Mucosa of gallbladder (tissue), 1 donor: Measurements from ENCODE around the gene CENPW. TPM values are rescaled to one million over a fixed set of nuclear protein-coding genes. Genes with fewer than 3 reads are reported as not detected.

Source experiments
- DNase-seq: peaks from one replicate; pipeline ENCODE4 v3.0.0-alpha.2; 2020; ENCODE audit warnings: low spot score
- total RNA-seq: library from RNA; stranded (reverse); gene quantifications from one replicate; pipeline ENCODE4 v1.2.1, GENCODE V29; 2021
- donor health status: DM: no; HTN: no; CAD: no.

Gene CENPW
- 3.3 TPM for total RNA-seq

DNA sequence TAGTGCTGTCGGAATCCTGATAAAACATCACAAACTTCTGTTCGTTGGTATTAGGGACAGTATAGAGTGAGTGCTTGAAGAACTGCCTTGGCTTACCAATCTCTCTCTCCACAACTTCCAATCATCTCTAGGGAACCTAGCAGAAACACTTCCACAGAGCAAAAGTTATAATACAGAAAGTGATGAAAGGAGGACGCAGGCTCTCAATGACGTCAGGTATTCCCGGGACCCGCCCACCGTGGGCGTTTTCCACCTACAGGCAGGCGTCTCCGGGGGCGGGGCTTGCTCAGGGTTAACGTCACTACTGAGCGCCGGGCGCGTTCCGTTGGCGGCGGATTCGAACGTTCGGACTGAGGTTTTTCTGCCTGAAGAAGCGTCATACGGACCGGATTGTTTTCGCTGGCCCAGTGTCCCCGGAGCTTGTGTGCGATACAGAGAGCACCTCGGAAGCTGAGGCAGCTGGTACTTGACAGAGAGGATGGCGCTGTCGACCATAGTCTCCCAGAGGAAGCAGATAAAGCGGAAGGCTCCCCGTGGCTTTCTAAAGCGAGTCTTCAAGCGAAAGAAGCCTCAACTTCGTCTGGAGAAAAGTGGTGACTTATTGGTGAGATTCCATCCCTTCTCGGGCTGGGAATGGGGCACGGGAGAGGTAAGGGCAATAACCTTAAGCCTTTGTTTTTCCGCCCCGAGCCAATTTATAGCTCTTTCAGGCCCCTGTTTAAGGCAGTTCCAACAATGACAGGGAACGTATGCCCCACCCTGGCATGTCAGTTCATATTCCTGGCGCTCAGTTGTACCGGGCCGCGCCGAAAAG, at the start of gene CENPW:
Gene CENPW, plus strand, starts transcription at position 320 of the 814 bp plus-strand sequence. Its CDS starts 159 bp downstream, at position 479.
- peak; percentile 87 for DNase-seq

DNA sequence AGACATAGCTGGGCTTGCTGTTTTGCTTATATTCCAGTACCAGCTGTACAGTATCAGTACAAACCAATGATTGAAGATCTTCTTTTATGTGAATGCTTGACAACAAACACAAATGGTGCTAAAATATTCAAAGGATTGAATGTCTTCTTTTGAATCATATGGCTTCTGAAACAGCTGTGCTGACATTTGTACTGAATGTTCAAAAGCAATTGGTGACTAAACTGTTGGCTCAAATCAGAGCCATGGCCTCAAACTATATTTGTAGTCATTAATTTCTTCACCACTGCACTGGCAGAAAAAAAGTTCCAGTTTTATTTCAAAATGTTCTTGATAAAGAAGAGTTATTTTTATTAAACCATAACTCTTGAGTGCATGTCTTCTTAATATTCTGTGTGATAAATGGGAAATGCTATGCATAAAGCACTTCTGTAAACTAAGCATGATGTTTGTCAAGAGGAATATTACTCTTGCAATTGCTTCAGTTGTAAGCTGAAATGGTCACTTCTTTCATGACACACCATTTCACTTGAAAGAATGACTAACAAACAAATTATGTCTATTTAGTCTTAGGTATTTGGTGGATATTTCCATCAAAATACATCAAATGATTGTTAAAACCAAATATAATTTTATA, 45.9 kb upstream of the CENPW start:
- DNase-seq = no peak

DNA sequence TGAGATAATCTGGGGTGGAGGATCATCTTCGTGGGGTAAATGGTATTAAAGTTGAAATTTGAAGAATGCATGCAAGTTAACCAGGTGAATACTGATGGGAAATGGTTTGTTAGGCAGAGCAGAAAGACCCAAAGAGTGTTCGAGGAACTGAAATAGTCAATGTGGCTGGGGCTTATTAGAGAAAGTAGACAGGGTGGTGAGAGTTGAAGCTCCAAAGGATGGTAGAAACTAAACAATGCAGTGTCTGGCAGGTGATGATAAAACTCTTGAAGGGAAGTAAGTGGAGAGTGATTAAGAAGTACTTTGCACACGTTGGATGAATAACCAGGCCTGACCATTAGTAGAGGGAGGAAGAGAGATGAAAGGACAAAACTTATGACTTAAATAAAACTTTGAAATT, 39.8 kb upstream of the CENPW start:
- no peak for DNase-seq

DNA sequence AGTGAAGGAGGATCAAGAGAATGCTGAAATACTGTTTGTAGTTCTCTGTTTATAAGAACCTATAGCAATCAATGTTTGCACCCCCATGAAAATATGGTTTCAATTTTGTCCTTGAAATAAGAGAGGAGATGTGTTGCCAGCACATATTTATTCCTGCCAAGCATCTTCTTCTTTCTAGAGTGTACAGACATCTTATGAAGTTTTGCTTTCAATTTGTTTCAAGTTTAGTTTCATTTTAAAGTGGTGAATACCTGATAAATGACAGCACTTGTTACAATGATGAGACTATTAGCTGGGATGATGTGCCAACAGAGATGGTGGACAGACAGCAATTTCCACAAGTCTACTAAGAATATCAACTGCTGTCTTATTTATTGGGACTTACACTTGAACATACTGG, 39.2 kb upstream of the CENPW start:
- no peak for DNase-seq

DNA sequence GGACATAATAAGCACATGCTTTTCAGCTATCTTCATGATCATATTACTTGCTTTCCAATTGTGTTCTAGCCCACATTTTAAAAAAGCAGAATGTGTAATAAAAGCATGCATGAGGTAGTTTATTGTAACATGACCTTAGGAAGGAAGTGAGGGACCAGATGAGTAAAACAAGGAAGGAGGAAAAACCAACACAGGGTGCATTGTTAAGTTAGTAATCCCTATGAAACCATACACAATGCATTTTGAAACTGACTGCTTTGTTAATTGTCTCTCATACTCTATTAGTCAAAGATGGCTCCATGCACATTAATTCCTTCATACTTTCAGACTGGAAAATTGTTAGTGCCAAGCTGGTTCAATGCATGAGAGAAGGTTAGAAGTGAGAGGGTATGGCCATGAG, 37.7 kb upstream of the CENPW start:
- DNase-seq = no peak

DNA sequence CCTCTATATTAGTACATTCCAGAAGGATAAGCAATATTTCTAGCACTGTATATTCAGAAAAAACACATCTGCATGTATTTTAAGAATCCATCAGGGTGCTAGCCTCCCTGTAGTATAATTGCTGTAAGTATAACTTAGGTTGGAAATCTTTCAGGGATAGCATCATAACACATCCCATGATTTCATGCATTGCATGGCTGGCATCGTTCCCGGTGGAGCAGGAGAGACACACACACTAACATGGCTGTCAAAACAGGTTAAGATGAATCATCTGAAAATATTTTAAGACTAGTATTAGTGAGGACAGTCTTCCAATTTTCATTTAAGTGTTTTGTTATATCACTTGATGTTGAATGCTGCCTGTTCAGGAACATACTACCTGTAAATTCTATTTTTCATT, 32.1 kb upstream of the CENPW start:
- DNase-seq = no peak

DNA sequence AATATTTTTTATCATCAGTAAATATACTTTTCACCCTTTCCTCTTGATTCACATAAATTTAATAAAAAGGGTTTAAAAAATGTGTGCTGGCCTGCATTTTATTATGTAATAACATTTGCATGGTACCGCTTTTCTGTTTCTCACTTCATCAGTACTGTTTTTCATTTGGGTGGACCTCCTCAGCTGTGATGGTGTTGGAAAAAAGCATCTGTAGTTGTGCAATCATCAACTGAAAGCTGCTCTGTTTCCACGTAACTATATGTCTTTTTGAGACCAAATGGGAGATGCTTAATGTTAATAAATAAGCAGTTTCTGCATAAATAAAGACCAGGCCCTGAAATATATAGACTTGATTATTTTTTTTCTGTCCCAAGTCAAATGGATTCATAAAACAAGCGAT, 31.6 kb upstream of the CENPW start:
- no peak for DNase-seq

DNA sequence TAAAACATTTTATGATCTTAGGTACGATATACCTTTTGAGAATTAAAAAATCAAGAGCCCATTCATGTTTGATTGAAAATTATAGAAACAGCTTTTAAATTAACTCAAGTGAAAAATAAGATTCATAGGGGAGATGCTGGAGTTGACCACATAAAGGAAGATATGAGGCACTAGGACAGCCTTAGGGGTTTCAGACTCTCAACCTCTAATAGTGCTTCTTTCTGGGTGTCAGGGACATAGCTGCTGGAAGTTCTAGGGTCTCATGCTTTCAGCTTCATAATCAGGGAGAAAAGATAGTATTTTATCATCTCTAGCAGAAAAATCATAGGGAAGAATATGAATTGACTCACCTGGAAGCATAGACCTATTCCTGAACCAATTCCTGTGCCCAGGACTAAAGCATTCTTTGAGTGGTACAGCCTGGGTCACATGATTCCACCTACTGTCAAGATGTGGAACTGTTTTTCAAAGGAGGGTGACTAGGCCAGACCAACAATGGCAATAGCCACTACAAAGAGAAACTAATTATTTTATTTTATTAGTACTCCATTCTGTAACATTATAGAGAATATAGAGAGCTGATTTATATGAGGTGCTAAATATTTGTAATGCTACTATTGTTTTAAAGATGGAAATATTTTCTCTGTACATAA, 27.8 kb upstream of the CENPW start:
- DNase-seq = no peak

DNA sequence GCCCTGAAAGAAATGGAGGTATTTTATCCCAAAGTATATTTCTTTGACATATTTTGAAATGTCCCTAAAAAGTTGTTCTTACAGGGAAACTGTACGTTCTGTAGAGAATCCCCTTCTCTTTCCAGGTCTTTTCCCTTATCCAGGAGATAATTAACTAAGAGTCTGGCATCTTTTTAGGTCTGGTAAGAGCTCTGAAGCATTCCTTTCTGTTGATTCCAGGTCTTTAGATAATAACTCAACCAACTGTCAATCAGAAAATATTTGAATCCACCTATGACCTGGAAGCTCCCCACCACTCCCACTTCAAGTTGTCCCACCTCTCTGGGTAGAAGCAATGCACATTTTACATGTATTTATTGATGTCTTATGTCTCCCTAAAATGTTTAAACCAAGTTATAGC, 26.0 kb upstream of the CENPW start:
- no peak for DNase-seq

DNA sequence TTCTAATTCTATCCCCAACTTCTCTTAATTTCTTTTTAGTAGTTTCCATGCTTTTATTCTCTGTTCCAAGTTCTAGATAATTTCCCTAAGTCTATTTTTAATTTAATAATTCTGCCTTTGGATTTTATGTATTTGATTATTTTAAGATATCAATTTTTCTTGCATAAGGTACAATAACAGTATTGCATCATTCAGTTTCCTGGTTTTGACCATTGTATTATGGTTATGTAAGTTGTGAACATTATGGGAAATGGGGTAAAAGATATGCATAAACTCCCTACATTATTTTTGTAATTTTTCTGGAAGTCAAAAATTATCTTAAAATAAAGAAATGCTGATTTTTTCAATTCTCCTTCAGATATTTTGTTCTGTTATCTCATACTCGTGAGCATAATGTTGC, 21.1 kb upstream of the CENPW start:
- DNase-seq = no peak

DNA sequence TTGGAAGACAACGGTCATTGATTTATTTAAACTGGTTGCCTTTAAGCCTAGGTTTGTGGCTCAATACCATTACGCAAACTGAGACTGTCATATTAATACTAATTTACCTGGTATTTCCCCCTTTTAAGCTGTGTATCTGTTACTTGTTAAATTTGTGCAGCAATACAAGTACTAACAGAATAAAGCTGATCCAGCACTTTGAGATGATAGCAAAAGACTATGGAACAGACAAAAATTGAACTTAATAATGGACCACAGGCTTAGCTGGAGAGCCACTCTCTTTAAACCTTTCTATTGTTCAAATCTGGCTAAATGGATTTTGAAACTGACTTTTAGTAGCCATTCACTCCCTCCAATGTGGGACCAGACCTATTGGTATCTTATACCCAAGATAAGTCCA, 6.2 kb upstream of the CENPW start:
- DNase-seq = no peak

DNA sequence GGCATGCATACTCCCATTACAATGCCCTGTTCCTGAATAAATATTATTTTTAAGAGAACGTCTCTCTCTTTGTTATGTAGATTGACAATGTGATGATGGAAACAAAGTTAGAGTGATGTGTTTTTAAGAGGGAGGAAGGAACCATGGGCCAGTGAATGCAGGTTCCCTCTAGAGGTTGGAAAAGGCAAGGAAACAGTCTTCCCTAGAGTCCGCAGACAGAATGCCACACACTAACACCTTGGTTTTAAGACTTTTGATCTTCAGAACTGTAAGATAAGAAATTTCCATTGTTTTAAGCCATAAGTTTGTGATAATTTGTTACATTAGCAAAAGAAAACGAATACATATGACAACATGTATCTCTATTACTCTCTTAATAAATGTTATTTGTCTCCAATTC, 4.7 kb upstream of the CENPW start:
- DNase-seq = no peak

DNA sequence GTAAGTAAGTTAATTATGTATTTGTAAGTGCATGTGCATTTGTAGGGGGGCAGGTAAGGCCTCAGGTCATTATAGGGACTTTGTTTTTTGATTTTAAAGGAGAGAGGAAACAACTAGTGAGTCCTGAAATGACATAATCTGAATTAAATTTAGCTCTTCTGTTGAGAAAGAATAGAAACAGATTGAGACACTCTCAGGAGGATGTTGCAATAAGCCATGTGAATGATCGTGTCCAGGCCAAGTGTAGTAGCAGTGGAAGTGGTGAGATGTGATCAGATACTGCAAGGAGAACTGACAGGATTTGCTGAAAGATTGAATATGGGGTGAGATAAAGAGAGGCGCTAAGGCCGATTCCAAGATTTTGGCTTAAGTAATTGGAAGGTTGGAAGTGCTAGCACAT, 2.6 kb upstream of the CENPW start:
- DNase-seq = no peak

DNA sequence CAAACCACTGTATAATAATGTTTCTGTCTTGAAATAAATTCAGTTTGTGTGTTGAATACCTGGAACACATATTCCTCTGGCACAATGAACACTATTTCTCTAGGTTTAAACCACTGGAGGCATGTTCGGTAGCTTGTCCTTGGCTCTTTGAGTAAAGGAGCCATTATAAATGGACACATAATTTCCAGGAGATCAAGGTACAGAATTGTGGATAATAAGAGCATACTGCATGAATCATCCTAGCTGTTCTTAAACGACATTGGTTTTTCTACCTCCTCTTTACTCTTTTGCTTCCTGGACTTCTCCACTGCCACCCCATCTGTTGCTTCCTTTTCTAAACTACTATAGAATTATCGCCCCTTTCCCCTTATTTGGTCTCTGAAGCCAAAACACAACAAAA, 1.2 kb downstream of the CENPW start:
- no peak for DNase-seq

DNA sequence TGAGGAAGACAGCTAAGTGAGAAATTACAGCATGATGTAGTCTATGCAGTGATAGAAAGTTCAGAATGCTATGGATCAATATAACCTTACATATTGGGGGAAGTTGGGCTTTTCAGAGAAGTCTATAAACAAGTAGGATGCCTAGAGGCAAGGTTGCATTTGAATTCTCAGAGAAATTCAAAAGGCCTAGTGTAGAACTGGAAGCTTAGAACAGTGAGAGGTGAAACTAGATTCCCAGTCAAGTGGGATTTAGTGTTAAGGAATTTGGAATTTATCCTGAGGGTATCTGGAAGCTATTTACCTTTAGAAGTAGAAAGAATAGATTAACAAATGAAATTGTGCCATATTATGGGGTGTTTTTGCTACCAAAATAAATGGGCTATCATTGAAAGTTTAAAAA, 4.3 kb downstream of the CENPW start:
- no peak for DNase-seq

DNA sequence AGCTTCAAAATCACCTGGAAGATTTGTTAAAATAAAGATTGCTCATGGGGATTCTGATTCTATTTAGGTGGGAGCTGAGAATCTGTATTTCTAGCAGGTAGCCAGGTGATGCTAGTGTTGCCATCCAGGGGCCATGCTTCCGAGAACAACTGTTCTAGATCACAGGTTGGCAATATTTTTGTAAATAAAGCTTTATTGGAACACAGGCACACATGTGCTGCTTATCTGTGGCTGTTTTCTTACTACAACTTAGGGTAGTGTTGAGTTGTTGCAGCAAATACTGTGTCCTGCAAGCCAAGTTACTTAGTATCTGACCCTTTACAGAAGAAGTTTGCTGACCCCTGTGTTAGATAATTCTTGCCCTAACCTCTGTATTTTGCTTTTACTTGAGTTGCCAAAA, 12.0 kb downstream of the CENPW start:
- DNase-seq = no peak

DNA sequence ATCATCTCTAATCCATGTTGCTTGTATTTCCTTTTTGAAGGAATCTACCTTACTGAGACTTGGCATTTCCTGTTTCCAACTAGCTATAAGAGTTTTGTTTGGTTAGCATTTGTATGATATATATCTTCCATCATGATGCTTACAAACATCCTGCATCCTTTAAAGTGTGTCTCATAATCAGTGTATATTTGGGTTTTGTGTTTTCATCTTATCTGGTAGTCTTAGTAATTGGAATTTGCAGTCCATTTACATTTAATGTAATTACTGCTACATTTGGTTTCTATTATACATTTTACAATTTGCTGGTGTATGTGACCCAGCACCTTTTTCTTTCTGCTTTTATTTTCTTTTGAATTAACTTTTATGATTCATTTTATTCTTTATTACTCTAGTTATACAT, 12.6 kb downstream of the CENPW start:
- DNase-seq = no peak

DNA sequence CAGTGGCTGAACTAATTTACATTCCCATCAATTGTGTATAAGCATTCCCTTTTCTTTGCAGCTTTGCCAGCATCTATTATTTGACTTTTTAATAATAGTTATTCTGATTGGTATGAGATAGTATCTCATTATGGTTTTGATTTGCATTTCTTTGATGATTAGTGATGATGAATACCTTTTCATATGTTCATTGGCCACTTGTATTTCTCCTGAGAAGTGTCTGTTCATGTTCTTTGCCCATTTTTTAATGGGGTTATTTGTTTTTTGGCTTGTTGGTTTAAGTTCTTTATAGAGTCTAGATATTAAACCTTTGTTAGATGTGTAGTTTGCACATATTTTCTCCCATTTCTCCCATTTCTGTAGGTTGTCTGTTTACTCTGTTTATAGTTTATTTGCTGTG, 16.6 kb downstream of the CENPW start:
- DNase-seq = no peak

DNA sequence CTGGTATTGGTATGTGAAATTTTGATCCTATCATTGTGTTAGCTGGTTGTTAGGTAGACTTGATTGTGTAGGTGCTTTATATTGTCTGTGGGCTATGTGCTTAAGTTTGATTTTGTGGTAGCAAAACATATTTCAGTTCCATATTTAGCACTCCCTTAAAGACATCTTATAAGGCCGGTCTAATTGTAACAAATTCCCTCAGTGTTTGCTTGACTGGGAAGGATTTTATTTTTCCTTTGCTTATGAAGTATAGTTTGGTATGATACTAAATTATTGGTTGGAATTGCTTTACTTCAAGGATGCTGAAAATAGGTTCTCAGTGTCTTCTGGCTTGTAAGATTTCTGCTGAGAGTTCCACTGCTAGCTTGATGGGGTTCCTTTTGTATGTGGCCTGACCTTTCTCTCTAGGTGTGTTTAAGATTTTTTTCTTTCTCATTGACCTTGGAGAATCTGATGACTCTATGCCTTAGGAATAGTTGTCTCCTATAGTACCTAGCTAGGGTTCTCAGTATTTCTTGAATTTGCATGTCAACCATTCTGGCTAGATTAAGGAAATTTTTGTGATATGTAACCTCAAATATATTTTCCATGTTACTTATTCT, 20.1 kb downstream of the CENPW start:
- DNase-seq = no peak

DNA sequence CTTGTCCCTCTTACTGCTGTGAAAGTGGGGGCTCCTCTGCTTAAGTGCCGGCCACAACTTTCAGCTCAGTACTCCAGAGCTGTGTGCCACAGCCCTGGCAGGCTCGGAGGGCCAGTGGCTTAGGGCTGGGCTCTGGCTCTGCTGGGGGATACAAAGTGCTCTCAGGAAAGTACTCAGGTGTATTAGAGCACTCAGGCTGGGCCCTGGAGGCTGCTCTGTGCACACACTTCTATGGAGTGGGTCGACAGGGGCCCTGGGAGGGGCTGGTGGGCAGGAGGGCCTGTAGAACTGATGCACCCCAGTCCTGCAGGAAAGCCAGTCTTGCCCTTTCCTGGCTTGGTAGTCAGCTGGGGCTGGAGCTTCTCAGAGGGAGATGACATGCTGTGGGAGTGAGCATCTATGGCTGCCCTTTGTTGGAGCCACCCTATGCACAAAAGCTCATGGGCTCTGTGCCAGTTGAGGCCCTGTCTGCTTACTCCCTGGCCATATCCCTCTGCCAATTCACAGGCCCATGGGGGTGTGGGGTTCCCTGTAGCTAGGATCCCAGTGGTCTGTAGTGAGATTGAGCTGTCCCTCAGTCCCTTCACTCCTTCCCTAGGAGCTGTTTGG, 22.0 kb downstream of the CENPW start:
- no peak for DNase-seq

DNA sequence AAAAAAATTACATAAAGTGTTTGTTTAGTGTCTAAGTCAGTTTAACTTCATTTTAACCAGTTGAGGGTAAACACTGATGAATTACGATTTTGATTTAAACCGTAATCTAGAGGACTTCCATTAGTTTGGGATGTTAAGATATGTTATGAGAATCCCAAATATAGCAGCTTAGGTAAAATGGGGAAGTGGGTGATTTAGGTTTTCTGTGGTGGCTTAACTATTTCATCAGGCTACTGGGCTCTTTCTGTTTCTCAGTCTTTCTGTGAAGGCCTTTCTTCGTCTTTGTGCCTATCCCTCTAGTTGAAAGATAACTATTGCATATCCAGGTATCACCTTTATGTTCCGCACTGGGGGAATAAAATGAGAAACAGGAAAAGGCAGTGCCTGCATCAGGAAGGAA, 27.9 kb downstream of the CENPW start:
- DNase-seq = no peak

DNA sequence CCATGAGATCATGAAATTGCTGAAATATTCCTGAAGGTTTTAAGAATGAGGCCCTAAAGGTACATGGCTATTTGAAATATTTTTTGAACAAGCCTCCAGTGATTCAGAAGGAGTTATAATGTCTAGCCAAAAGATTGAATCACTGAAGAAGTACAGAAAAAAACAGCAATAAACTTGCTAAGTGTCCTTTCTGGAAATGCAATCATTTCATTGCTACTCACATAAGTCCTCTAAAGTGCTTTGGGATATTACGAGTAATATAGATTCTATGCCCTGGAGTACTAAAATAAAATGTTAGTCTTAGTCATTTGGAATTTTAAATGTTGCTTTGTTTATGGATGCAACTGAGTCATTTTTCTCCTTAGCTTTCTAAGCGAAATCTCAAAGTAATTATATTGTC, 32.7 kb downstream of the CENPW start:
- no peak for DNase-seq
